Osteoblast (primary cell): ENCODE measurements around the gene TRPC4. TPM values are rescaled to one million over a fixed set of nuclear protein-coding genes. Genes with fewer than 3 reads are reported as not detected.

Experiments
- DNase-seq: peaks from one replicate; pipeline ENCODE4 v3.0.0; 2011; ENCODE audit warnings: low spot score, mixed read lengths; ENCODE audit not compliant: insufficient read length; ENCODE audit errors: missing footprints
- H2AFZ ChIP-seq: 2 replicates; pipeline ENCODE4 v1.6.0; 2011; ENCODE audit warnings: mild to moderate bottlenecking, low read length
- H3K27ac ChIP-seq: 2 replicates; pipeline ENCODE4 v1.5.1; 2011; ENCODE audit warnings: mild to moderate bottlenecking, low read depth, low read length, moderate library complexity
- H3K27me3 ChIP-seq: 2 replicates; pipeline ENCODE4 v1.6.0; 2012; ENCODE audit warnings: mild to moderate bottlenecking, control low read depth, inconsistent platforms, low read length, moderate library complexity; ENCODE audit not compliant: insufficient read depth
- H3K36me3 ChIP-seq: 2 replicates; pipeline ENCODE4 v1.5.1; 2011; ENCODE audit warnings: mild to moderate bottlenecking, low read length, control low read depth, moderate library complexity; ENCODE audit not compliant: insufficient read depth
- H3K4me1 ChIP-seq: 2 replicates; pipeline ENCODE4 v1.5.1; 2011; ENCODE audit warnings: mild to moderate bottlenecking, low read length, control low read depth, moderate library complexity; ENCODE audit not compliant: insufficient read depth
- H3K4me2 ChIP-seq: 2 replicates; pipeline ENCODE4 v1.6.0; 2011; ENCODE audit warnings: mild to moderate bottlenecking, low read length; ENCODE audit not compliant: insufficient read depth
- H3K4me3 ChIP-seq: fragments of 200-600 bp; sonication (generic); 3 replicates; pipeline ENCODE4 v1.5.1; 2012; ENCODE audit warnings: mild to moderate bottlenecking, low read length, inconsistent platforms; ENCODE audit not compliant: insufficient read depth
- H3K79me2 ChIP-seq: 2 replicates; pipeline ENCODE4 v1.6.0; 2012; ENCODE audit warnings: mild to moderate bottlenecking, low read length, control low read depth, inconsistent platforms; ENCODE audit not compliant: insufficient read depth
- H3K9me3 ChIP-seq: 2 replicates; pipeline ENCODE4 v1.5.1; 2011; ENCODE audit warnings: low read depth, low read length, control low read depth
- H4K20me1 ChIP-seq: 2 replicates; pipeline ENCODE4 v1.6.0; 2012; ENCODE audit warnings: mild to moderate bottlenecking, low read length, control low read depth; ENCODE audit not compliant: insufficient read depth
- total RNA-seq: library from RNA; depleted of rRNA; stranded (reverse); fragments of >200 nt; gene quantifications from 2 replicates; pipeline ENCODE4 v1.2.3, GENCODE V29; 2012
- TF ChIP-seq, protein P1 (sequence below): IDR thresholded peaks from 2 replicates; pipeline ENCODE4 v1.5.1; 2011; ENCODE audit warnings: mild to moderate bottlenecking, low read depth, low read length, moderate library complexity; ENCODE audit errors: extremely low read depth

TRPC4 gene
- total RNA-seq, 1 donor, result 9.8 TPM

DNA sequence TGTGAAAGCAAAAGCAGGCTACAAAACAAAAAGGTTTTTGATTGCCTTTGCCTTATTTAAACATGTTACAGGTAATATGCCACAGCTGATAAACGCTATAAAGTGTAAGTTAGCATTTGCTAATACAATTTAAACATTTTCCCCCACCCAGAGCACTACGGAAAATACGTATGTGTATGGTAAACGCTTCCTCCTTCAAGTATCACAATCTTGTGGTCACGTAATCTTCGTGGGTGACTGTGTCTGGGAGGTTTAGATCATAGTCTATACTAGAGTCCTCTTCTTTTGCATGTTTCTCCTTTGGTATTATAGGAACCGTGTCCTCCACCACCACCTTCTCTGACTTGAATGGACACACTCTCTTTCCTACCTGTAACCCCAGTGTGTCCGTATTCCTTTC lies 232.9 kb downstream of the TRPC4 start:
- TF ChIP-seq, protein P1, sequence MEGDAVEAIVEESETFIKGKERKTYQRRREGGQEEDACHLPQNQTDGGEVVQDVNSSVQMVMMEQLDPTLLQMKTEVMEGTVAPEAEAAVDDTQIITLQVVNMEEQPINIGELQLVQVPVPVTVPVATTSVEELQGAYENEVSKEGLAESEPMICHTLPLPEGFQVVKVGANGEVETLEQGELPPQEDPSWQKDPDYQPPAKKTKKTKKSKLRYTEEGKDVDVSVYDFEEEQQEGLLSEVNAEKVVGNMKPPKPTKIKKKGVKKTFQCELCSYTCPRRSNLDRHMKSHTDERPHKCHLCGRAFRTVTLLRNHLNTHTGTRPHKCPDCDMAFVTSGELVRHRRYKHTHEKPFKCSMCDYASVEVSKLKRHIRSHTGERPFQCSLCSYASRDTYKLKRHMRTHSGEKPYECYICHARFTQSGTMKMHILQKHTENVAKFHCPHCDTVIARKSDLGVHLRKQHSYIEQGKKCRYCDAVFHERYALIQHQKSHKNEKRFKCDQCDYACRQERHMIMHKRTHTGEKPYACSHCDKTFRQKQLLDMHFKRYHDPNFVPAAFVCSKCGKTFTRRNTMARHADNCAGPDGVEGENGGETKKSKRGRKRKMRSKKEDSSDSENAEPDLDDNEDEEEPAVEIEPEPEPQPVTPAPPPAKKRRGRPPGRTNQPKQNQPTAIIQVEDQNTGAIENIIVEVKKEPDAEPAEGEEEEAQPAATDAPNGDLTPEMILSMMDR, result no peak

GRCh38 chr13:37632294-37632693 lies 237.3 kb downstream of the TRPC4 start:
- DNase-seq, result no peak
- Histone ChIP-seq H3K27ac (no peak overlapping the region), H3K27me3 (no peaks in the 10 kb centered on the region), H3K4me3 (no peak overlapping the region), H3K4me2 (no peak overlapping the region), H3K36me3 (peaks cover 28% of the 10 kb centered on the region), H2AFZ (no peak overlapping the region), H3K9me3 (no peaks in the 10 kb centered on the region), H3K79me2 (no peaks in the 10 kb centered on the region), H4K20me1 (no peaks in the 10 kb centered on the region), H3K4me1 (no peaks in the 10 kb centered on the region)
- TF ChIP-seq, protein P1, result no peak

More for the DNA sequence above, 232.9 kb downstream of the TRPC4 start:
- DNase-seq, result no peak
- Histone ChIP-seq H3K4me3 (no peak overlapping the region), H4K20me1 (no peaks in the 10 kb centered on the region), H3K4me2 (no peak overlapping the region), H3K27ac (no peak overlapping the region), H3K4me1 (peaks cover 10% of the 10 kb centered on the region), H3K36me3 (peaks cover 35% of the 10 kb centered on the region), H3K79me2 (no peaks in the 10 kb centered on the region), H3K9me3 (no peaks in the 10 kb centered on the region), H3K27me3 (no peaks in the 10 kb centered on the region), H2AFZ (no peak overlapping the region)

DNA sequence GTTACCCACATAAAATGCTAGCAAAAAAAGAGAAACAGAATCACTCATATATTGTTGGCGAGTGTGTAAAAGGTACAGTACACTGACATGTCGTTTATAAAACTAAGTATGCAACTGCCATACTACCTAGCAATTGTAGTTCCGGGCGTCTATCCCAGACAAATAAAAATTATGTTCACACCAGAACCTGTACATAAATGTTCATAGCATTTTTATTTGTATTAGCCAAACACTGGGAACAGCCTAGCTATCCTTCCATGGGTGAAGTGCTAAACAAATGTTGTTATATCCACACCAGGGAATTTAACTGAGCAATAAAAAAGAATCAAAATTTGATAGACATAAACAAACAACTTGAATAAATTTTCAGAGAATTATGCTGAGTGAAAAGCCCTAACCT lies 242.1 kb downstream of the TRPC4 start:
- Histone ChIP-seq H3K36me3 (peaks cover 3% of the 10 kb centered on the region), H3K4me2 (no peak overlapping the region), H4K20me1 (no peaks in the 10 kb centered on the region)

GRCh38 chr13:37621811-37622361 lies 247.7 kb downstream of the TRPC4 start:
- TF ChIP-seq, protein P1, result no peak
- no peaks in the 10 kb centered on the region for H3K9me3 ChIP-seq

More for the DNA sequence above, 242.1 kb downstream of the TRPC4 start:
- H3K4me3 ChIP-seq, result no peak overlapping the region
- H3K79me2 ChIP-seq, result no peaks in the 10 kb centered on the region
- DNase-seq, result no peak
- H2AFZ ChIP-seq, result no peak overlapping the region
- no peaks in the 10 kb centered on the region for H3K4me1 ChIP-seq
- no peaks in the 10 kb centered on the region for H3K27me3 ChIP-seq
- TF ChIP-seq, protein P1, result no peak
- H3K27ac ChIP-seq, result no peak overlapping the region
- H3K9me3 ChIP-seq, result no peaks in the 10 kb centered on the region

More at GRCh38 chr13:37621811-37622361, 247.7 kb downstream of the TRPC4 start:
- Histone ChIP-seq H3K4me3 (no peak overlapping the region), H4K20me1 (no peaks in the 10 kb centered on the region), H3K4me2 (no peak overlapping the region), H3K79me2 (no peaks in the 10 kb centered on the region), H3K27me3 (no peaks in the 10 kb centered on the region), H3K27ac (no peak overlapping the region), H2AFZ (peak overlapping the region; percentile 29), H3K36me3 (no peaks in the 10 kb centered on the region), H3K4me1 (peaks cover 22% of the 10 kb centered on the region)
- no peak for DNase-seq
